Epithelial cell of esophagus (primary cell): ENCODE data around the gene CNNM3.

Experiments
- DNase-seq: peaks from one replicate; pipeline ENCODE4 v3.0.0; 2010; ENCODE audit warnings: low read depth
- H3K4me3 ChIP-seq: 2 replicates; pipeline ENCODE4 v1.5.1; 2011; ENCODE audit warnings: mild to moderate bottlenecking, low read length, control low read depth
- TF ChIP-seq, protein P1 (sequence below): IDR thresholded peaks from 2 replicates; pipeline ENCODE4 v1.5.1; 2011; ENCODE audit warnings: low read depth, mild to moderate bottlenecking, low read length, control low read depth, inconsistent platforms; ENCODE audit not compliant: insufficient read depth; ENCODE audit errors: missing control alignments

The CNNM3 gene

DNA sequence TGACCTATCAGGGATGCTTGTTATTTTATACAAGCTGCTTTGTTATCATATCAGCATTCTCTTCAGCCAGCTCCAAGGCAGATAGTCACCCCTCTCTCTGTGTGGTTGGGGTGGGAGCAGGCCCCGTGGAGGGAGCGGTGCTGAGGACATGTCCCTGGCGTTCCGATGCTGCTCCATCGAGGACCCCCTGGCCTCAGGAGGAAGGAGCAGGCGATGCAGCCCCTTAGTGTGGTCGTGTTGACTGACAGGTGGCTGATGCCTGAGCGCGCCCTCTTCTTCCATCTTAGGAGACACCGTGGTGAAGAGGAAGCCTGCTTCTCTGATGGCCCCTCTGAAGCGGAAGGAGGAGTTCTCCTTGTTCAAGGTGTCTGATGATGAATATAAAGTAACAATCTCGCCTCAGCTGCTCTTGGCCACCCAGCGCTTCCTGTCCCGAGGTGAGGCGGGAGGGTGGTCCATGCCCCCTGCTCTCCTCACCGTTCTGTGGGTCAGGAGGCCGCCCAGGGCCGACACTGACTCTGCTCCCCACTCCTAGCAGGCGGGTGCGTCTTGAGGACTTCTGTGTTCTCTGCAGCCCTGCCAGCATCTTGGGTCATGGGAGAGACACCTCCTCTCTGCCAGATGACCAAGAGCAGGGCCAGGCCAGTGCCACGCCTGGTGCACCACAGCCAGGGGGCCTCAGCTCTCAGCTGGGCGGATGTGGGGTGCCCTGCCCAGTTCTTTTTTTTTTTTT is 10.6 kb downstream of the CNNM3 start:
- no peak for DNase-seq
- TF ChIP-seq, protein P1, sequence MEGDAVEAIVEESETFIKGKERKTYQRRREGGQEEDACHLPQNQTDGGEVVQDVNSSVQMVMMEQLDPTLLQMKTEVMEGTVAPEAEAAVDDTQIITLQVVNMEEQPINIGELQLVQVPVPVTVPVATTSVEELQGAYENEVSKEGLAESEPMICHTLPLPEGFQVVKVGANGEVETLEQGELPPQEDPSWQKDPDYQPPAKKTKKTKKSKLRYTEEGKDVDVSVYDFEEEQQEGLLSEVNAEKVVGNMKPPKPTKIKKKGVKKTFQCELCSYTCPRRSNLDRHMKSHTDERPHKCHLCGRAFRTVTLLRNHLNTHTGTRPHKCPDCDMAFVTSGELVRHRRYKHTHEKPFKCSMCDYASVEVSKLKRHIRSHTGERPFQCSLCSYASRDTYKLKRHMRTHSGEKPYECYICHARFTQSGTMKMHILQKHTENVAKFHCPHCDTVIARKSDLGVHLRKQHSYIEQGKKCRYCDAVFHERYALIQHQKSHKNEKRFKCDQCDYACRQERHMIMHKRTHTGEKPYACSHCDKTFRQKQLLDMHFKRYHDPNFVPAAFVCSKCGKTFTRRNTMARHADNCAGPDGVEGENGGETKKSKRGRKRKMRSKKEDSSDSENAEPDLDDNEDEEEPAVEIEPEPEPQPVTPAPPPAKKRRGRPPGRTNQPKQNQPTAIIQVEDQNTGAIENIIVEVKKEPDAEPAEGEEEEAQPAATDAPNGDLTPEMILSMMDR = no peak
- no peak overlapping the region for H3K4me3 ChIP-seq

DNA sequence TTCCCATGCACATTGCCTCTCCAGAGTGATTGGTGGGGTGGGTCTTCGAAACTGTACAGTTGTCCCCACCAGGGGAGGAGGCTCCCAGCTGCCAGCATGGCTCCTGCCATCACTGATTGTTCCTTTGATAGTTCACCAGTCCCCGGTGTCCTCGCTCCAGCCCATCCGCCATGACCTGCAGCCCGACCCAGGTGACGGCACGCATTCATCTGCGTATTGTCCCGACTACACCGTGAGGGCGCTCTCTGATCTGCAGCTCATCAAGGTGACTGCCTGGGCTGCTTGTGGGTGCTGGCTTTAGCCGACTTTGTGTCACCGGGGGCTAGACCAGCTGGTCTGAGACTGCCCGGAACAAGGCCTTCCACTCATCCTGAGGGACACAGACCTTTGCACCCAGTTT is 12.4 kb downstream of the CNNM3 start:
- TF ChIP-seq, protein P1 = no peak
- DNase-seq = no peak
- H3K4me3 ChIP-seq = no peak overlapping the region

DNA sequence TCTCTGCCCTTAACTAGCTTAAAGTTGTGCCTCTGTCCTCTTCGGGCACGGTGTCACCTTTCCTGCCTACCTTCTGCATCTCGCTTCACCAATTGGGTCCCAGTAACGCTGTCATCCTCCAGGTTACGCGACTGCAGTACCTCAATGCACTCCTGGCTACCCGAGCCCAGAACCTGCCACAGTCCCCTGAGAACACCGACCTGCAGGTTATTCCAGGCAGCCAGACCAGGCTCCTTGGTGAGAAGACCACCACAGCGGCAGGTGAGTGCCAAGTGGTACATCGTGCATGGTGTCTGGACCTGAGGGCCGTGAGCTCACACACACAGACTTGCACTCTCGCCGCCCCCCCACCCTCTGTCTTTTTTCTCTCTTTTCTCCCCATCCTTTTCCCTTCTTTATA is 12.8 kb downstream of the CNNM3 start:
- DNase-seq = no peak
- TF ChIP-seq, protein P1 = no peak

DNA sequence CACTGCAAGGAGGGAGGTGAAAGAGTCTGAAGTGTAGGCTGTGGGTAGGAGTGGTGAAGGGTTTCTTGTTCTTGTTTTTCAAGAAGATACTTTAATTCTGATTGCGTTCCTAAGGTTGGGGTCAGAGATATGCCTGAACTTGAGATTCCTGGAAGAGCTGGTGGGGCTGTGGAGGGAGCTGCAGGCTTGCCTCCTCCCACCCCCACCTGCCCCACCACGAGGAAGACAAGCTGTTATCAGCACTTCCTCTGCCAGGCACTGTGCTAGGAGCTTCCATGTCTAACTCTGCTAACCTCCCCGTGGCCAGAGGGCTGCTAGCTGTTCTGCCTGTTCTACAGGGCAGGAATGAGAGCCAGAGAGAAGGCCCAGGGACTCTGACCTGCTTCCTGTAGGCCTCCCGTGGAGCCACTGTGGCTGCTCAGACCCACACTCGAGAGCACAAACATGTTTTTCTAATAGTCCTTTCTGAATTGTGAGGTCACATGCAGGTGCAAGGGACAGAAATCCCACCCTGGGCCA is 14.0 kb downstream of the CNNM3 start:
- TF ChIP-seq, protein P1 = no peak
- no peak overlapping the region for H3K4me3 ChIP-seq
- DNase-seq = no peak

More for the DNA sequence above, 12.8 kb downstream of the CNNM3 start:
- H3K4me3 ChIP-seq = no peak overlapping the region

DNA sequence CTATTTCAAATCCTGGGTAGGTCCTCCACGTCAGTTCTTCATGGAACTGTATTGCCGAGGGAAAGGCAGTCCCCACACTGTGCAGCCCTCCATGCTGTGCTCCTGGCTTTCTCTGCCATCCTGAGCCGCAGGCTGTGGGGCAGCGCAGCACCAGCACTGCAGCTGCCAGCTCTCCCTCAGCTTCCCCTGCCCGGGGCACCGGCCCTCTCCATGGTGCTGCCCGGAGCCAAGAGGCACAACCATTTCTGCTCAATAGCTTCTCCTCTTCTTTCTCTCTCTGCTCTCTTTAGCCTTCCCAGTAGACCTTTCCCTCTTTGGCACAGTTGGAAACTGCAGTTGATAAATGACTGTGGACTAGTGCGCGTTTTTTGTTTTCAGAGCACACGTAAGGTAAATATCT is 15.6 kb downstream of the CNNM3 start:
- no peak for DNase-seq
- TF ChIP-seq, protein P1 = no peak
- no peak overlapping the region for H3K4me3 ChIP-seq

DNA sequence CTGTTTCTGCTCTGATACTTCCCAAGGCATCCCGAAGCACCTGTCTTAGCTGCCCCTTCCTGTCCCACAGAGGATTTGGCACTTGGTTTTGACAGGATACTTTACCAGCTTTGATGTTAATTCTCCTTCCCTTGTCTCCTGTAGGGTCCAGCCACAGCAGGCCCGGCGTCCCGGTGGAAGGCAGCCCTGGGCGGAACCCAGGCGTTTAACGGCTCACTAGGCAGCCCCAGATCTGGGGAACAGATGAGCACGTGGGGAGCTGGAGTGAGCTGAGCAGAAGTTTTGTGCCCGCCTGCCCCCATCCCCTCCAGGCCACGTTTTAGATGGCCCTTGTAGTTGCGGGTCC is 16.3 kb downstream of the CNNM3 start:
- no peak for DNase-seq
- TF ChIP-seq, protein P1 = no peak
- no peak overlapping the region for H3K4me3 ChIP-seq
